Bronchial epithelial cell (primary cell): ENCODE measurements around the gene PLAAT4. TPM values are rescaled to one million over a fixed set of nuclear protein-coding genes. Genes with fewer than 3 reads are reported as not detected.
"Not testable (repeated sequence)": the region's sequence is repeated elsewhere in the genome, so short reads cannot be mapped to it uniquely, and the experiment has no call there.

Experiments
- DNase-seq: peaks from one replicate; pipeline ENCODE4 v3.0.0-alpha.2; 2010; ENCODE audit warnings: low read depth
- FAIRE-seq: peaks from 2 replicates; lab custom pipeline; 2011; peaks lifted over from hg19 to GRCh38; lab: Jason Lieb, UNC
- H3K27me3 ChIP-seq: 2 replicates; pipeline ENCODE4 v1.5.1; 2011; ENCODE audit warnings: low read length; ENCODE audit not compliant: control insufficient read depth, insufficient read depth
- H3K36me3 ChIP-seq: 2 replicates; pipeline ENCODE4 v1.5.1; 2011; ENCODE audit warnings: low read length; ENCODE audit not compliant: control insufficient read depth, insufficient read depth
- H3K4me3 ChIP-seq: 2 replicates; pipeline ENCODE4 v1.5.1; 2011; ENCODE audit warnings: mild to moderate bottlenecking, low read depth, low read length, control low read depth
- total RNA-seq: library from RNA; depleted of rRNA; stranded (reverse); fragments of >200 nt; gene quantifications from 2 replicates; pipeline ENCODE4 v1.2.1, GENCODE V29; 2014
- TF ChIP-seq, protein P1 (sequence below): IDR thresholded peaks from 2 replicates; pipeline ENCODE4 v1.5.1; 2011; ENCODE audit warnings: mild to moderate bottlenecking, moderate library complexity, low read length, control low read depth, inconsistent platforms; ENCODE audit not compliant: insufficient read depth, severe bottlenecking

PLAAT4 gene
- total RNA-seq, 1 donor from 2014 or later = 0.79 TPM

DNA sequence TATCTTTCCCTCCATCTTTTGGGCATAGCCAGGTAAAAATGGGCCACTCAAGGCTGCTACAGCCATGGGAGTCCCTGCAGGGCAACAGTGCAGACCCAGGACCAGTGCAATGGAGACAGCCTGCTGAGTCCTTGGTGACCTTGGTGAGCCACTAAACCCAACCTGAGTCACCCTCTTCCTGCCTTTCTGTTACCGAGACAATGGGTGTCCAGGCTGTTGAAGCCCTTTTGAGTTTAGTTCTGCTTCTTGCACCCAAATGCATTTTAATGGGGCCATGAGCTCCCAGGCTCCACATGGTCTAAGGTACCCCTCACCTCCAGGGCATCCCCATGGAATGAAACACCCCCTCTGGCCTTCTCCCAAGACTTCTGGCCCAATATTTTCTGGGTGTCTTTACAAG, 874 bp upstream of the PLAAT4 start:
- H3K36me3 ChIP-seq = no peaks in the 10 kb centered on the region
- FAIRE-seq (no peak), DNase-seq (no peak)
- H3K4me3 ChIP-seq = no peak overlapping the region
- H3K27me3 ChIP-seq = no peaks in the 10 kb centered on the region
- TF ChIP-seq, protein P1, sequence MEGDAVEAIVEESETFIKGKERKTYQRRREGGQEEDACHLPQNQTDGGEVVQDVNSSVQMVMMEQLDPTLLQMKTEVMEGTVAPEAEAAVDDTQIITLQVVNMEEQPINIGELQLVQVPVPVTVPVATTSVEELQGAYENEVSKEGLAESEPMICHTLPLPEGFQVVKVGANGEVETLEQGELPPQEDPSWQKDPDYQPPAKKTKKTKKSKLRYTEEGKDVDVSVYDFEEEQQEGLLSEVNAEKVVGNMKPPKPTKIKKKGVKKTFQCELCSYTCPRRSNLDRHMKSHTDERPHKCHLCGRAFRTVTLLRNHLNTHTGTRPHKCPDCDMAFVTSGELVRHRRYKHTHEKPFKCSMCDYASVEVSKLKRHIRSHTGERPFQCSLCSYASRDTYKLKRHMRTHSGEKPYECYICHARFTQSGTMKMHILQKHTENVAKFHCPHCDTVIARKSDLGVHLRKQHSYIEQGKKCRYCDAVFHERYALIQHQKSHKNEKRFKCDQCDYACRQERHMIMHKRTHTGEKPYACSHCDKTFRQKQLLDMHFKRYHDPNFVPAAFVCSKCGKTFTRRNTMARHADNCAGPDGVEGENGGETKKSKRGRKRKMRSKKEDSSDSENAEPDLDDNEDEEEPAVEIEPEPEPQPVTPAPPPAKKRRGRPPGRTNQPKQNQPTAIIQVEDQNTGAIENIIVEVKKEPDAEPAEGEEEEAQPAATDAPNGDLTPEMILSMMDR = no peak

- no peak overlapping the region for H3K4me3 ChIP-seq
- TF ChIP-seq, protein P1 = no peak
- no peak for DNase-seq
- no peaks in the 10 kb centered on the region for H3K36me3 ChIP-seq
- no peak for FAIRE-seq
- H3K27me3 ChIP-seq = no peaks in the 10 kb centered on the region
Observed at GRCh38 chr11:63537293-63538101, 889 bp downstream of the PLAAT4 start.

DNA sequence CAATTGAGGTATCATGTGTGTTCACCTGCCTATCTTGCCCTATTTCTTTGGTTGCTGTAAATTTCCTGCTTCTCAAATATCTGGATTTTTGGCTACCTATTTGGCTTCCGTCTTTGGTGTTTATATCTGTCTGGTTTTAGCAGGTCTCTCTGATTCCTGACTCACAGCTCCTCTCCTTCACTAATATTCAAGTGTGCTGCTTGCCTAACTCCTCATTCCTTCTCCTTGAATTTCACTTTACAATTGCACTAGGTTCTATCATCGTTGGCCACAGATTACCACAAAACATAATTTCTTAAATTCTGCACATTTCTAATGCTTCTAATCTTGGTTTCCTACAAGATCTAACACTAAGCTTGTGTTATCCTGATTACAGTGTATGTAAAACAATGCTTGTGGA, 5.9 kb downstream of the PLAAT4 start:
- DNase-seq, FAIRE-seq, H3K27me3 ChIP-seq: not testable (repeated sequence)

DNA sequence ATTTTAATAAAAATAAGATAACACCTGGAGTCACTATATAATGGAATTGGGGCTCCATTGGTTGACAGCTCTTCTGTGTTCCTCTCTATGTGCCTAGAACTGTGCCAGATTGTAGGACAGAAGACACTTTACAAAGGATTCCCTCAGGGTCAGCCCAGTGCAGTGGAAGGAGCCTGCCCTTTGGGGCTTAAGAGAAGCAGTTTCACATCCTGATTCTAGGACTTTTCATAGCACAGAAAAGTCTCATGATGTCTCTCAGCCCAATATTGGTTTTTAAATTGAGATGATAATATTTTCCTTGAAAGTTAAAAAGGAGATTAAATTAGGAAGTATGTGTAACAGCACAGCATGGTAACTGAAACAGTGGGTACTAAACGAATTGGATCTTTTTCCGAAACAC, 7.1 kb downstream of the PLAAT4 start:
- Histone ChIP-seq H3K36me3 (no peaks in the 10 kb centered on the region), H3K27me3 (no peaks in the 10 kb centered on the region), H3K4me3 (no peak overlapping the region)
- FAIRE-seq (no peak), DNase-seq (no peak)
- TF ChIP-seq, protein P1 = no peak

More for the DNA sequence above, 5.9 kb downstream of the PLAAT4 start:
- H3K36me3 ChIP-seq, H3K4me3 ChIP-seq: not testable (repeated sequence)

DNA sequence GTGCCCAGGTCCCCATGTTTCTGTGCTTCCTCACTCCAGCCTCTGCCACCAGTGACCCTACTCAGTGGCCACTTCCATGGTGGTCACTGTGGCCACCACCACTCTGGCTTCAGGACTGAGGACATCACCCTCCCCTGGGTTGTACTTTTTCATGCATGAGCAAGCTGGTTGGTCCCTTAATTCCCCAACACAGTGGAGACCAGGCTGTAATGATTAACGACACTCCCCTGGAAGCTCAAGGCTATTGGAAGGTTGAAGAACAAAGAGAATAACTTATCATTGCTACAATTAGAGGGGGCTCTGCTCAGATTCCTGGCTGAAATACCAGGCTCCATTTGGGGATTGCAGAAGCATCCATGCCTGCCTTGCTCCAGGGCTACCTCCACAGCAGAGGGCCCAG, 10.5 kb downstream of the PLAAT4 start:
- DNase-seq = no peak
- H3K4me3 ChIP-seq = no peak overlapping the region
- no peaks in the 10 kb centered on the region for H3K36me3 ChIP-seq
- no peaks in the 10 kb centered on the region for H3K27me3 ChIP-seq
- TF ChIP-seq, protein P1 = no peak
- no peak for FAIRE-seq

- FAIRE-seq = no peak
- no peak overlapping the region for H3K4me3 ChIP-seq
Observed at GRCh38 chr11:63548178-63548577, 11.6 kb downstream of the PLAAT4 start.

More at GRCh38 chr11:63548178-63548577, 11.6 kb downstream of the PLAAT4 start:
- no peaks in the 10 kb centered on the region for H3K27me3 ChIP-seq
- no peaks in the 10 kb centered on the region for H3K36me3 ChIP-seq
- no peak for DNase-seq
- TF ChIP-seq, protein P1 = no peak
